Uterus (tissue), 2 donors: ENCODE measurements around the gene ARGLU1.

ENCODE experiments used
- POLR2A ChIP-seq, 2 donors: fragments of 450-650 bp; IDR thresholded peaks; one replicate each; pipeline ENCODE4 v1.6.1; 2016; ENCODE audit warnings: antibody characterized with exemption in 2 of 2, mild to moderate bottlenecking in 1 of 2, moderate library complexity in 1 of 2
- TF ChIP-seq, protein P1 (sequence below), 4 experiments: fragments of 200-600 bp in 2 of 4; fragments of 450-650 bp in 2 of 4; sonication (generic) in 2 of 4; IDR thresholded peaks; one replicate each; pipeline ENCODE4 v1.5.1; 2016 to 2019; ENCODE audit warnings: antibody characterized with exemption in 4 of 4, mild to moderate bottlenecking in 2 of 4, moderate library complexity in 1 of 4

DNA sequence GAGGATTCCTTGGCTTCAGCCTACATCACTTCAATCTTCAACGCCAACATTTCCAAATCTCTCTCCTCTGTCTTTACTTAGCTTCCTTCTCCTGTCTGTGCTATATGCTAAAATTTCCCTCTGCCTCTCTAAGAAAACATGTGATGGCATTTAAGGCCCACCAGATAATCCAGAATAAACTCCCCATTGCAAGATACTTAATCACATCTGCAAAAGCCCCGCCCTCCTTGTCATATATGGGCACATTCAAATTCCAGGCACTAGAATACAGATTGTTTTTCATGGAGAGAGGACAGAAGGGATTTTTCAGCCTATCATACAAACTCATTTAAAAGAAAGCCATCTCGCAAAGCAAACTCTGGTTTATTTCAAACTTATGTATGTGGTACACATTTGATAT lies 16.2 kb downstream of the ARGLU1 start:
- TF ChIP-seq, protein P1, sequence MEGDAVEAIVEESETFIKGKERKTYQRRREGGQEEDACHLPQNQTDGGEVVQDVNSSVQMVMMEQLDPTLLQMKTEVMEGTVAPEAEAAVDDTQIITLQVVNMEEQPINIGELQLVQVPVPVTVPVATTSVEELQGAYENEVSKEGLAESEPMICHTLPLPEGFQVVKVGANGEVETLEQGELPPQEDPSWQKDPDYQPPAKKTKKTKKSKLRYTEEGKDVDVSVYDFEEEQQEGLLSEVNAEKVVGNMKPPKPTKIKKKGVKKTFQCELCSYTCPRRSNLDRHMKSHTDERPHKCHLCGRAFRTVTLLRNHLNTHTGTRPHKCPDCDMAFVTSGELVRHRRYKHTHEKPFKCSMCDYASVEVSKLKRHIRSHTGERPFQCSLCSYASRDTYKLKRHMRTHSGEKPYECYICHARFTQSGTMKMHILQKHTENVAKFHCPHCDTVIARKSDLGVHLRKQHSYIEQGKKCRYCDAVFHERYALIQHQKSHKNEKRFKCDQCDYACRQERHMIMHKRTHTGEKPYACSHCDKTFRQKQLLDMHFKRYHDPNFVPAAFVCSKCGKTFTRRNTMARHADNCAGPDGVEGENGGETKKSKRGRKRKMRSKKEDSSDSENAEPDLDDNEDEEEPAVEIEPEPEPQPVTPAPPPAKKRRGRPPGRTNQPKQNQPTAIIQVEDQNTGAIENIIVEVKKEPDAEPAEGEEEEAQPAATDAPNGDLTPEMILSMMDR (IDR thresholded peaks at IDR 0.05): no peak
- TF ChIP-seq POLR2A (IDR thresholded peaks at IDR 0.05): no peak
